ENCODE data around the gene LAD1.

Gene LAD1

DNA sequence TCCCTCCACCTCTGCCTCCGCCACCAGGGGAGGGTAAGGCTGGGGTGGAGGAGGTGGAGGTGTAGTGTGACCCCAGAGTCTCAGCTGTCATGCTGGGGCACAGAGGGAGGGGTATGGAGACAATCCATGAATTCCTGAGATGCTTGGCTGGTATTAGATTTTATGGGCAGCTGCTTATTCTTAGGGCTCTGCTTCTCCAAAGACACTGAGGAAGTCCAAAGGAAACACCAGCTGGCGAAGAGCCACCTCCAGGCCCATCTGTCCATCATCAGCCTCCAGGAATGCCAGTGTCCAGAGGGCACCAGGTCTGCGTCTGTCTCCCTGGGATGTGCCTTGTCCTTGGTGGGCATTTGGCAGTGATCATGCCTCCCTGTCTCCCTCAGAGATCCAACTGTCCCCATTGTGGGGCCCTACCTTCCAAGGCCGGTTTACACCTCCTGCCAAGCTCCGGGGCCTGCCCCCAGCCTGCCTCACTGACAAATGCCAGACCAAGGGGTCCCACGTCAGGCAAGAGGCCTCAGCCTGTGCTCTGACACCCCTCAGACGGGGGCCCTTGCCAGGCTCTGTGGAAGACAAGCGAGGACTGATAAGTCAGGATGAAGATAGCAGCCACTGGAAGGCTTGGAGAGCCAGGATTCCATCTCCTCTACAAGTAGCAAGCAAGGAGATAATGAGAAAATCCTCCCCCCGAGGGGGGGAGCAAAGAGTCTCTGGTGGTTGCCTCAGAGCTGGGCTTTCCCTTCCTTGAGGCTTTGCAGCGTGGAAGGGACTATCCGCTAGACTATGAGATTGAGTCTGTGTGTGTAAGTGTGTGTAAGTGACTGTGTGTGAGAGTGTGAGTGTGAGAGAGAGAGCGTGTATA lies 20.9 kb upstream of the LAD1 start:
- H3K9ac ChIP-seq (ENCODE audit: low read depth in 1 of 2, low read length in 2 of 2), result no peak overlapping the region
- no peaks in the 10 kb centered on the region for H3K4me1 ChIP-seq (ENCODE audit: control insufficient read depth in 2 of 2, insufficient read depth in 2 of 2, low read length in 2 of 2)
- H3K27me3 ChIP-seq (ENCODE audit: control insufficient read depth in 2 of 2, insufficient read depth in 2 of 2, low read length in 2 of 2), result no peaks in the 10 kb centered on the region
- H3K4me3 ChIP-seq (ENCODE audit: low read length in 2 of 2), result no peak overlapping the region
- no peaks in the 10 kb centered on the region for H3K36me3 ChIP-seq (ENCODE audit: control insufficient read depth in 2 of 2, insufficient read depth in 2 of 2, low read length in 2 of 2)
- no peaks in the 10 kb centered on the region for H3K9me3 ChIP-seq (ENCODE audit: control insufficient read depth in 2 of 2, low read length in 2 of 2)
- no peak overlapping the region for H3K27ac ChIP-seq (ENCODE audit: low read depth in 2 of 2, low read length in 2 of 2)

DNA sequence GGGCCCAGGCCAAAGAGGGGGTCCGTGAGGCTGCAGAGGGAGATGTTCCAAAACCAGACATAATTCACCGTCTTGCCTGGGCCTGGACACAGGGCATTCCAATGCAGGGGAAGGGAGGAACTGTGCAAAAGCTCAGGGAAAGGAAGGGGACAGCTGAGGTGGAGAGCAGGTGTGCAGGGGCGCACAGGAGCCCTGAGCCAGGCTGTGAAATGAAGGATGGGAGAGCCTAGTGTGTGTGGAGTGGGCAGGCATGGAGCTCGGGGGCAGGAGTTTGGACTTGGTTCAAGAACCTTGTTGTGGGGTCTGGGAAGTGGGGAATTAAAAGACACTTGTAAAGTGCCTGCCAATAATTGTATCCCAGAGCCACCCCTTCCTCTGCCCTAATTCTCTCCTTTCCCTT lies 20.1 kb upstream of the LAD1 start:
- H3K27ac ChIP-seq (ENCODE audit: low read depth in 2 of 2, low read length in 2 of 2), result no peak overlapping the region
- H3K9me3 ChIP-seq (ENCODE audit: control insufficient read depth in 2 of 2, low read length in 2 of 2), result no peaks in the 10 kb centered on the region
- no peak overlapping the region for H3K4me3 ChIP-seq (ENCODE audit: low read length in 2 of 2)
- H3K36me3 ChIP-seq (ENCODE audit: control insufficient read depth in 2 of 2, insufficient read depth in 2 of 2, low read length in 2 of 2), result no peaks in the 10 kb centered on the region
- H3K9ac ChIP-seq (ENCODE audit: low read depth in 1 of 2, low read length in 2 of 2), result no peak overlapping the region
- H3K4me1 ChIP-seq (ENCODE audit: control insufficient read depth in 2 of 2, insufficient read depth in 2 of 2, low read length in 2 of 2), result no peaks in the 10 kb centered on the region
- no peaks in the 10 kb centered on the region for H3K27me3 ChIP-seq (ENCODE audit: control insufficient read depth in 2 of 2, insufficient read depth in 2 of 2, low read length in 2 of 2)

- Histone ChIP-seq H3K27ac (ENCODE audit: low read depth in 2 of 2, low read length in 2 of 2) (no peak overlapping the region), H3K27me3 (ENCODE audit: control insufficient read depth in 2 of 2, insufficient read depth in 2 of 2, low read length in 2 of 2) (no peaks in the 10 kb centered on the region), H3K9ac (ENCODE audit: low read depth in 1 of 2, low read length in 2 of 2) (no peak overlapping the region), H3K36me3 (ENCODE audit: control insufficient read depth in 2 of 2, insufficient read depth in 2 of 2, low read length in 2 of 2) (no peaks in the 10 kb centered on the region), H3K4me3 (ENCODE audit: low read length in 2 of 2) (no peak overlapping the region), H3K9me3 (ENCODE audit: control insufficient read depth in 2 of 2, low read length in 2 of 2) (no peaks in the 10 kb centered on the region), H3K4me1 (ENCODE audit: control insufficient read depth in 2 of 2, insufficient read depth in 2 of 2, low read length in 2 of 2) (no peaks in the 10 kb centered on the region)
Observed at GRCh38 chr1:201418461-201418860, 19.3 kb upstream of the LAD1 start.

- no peak overlapping the region for H3K27ac ChIP-seq (ENCODE audit: low read depth in 2 of 2, low read length in 2 of 2)
- H3K9ac ChIP-seq (ENCODE audit: low read depth in 1 of 2, low read length in 2 of 2), result no peak overlapping the region
- H3K4me3 ChIP-seq (ENCODE audit: low read length in 2 of 2), result no peak overlapping the region
- H3K9me3 ChIP-seq (ENCODE audit: control insufficient read depth in 2 of 2, low read length in 2 of 2), result no peaks in the 10 kb centered on the region
- H3K27me3 ChIP-seq (ENCODE audit: control insufficient read depth in 2 of 2, insufficient read depth in 2 of 2, low read length in 2 of 2), result no peaks in the 10 kb centered on the region
- H3K36me3 ChIP-seq (ENCODE audit: control insufficient read depth in 2 of 2, insufficient read depth in 2 of 2, low read length in 2 of 2), result no peaks in the 10 kb centered on the region
- no peaks in the 10 kb centered on the region for H3K4me1 ChIP-seq (ENCODE audit: control insufficient read depth in 2 of 2, insufficient read depth in 2 of 2, low read length in 2 of 2)
Observed at GRCh38 chr1:201414051-201414738, 15.1 kb upstream of the LAD1 start.

GRCh38 chr1:201411292-201411691 lies 12.2 kb upstream of the LAD1 start:
- Histone ChIP-seq H3K36me3 (ENCODE audit: control insufficient read depth in 2 of 2, insufficient read depth in 2 of 2, low read length in 2 of 2) (no peaks in the 10 kb centered on the region), H3K9me3 (ENCODE audit: control insufficient read depth in 2 of 2, low read length in 2 of 2) (no peaks in the 10 kb centered on the region), H3K27me3 (ENCODE audit: control insufficient read depth in 2 of 2, insufficient read depth in 2 of 2, low read length in 2 of 2) (no peaks in the 10 kb centered on the region), H3K4me1 (ENCODE audit: control insufficient read depth in 2 of 2, insufficient read depth in 2 of 2, low read length in 2 of 2) (peaks cover 12 to 17% of the 10 kb centered on the region in 2 donors), H3K9ac (ENCODE audit: low read depth in 1 of 2, low read length in 2 of 2) (no peak overlapping the region), H3K27ac (ENCODE audit: low read depth in 2 of 2, low read length in 2 of 2) (no peak overlapping the region), H3K4me3 (ENCODE audit: low read length in 2 of 2) (no peak overlapping the region)

GRCh38 chr1:201409440-201409839 lies 10.3 kb upstream of the LAD1 start:
- peaks cover 30 to 34% of the 10 kb centered on the region in 2 donors for H3K4me1 ChIP-seq (ENCODE audit: control insufficient read depth in 2 of 2, insufficient read depth in 2 of 2, low read length in 2 of 2)

DNA sequence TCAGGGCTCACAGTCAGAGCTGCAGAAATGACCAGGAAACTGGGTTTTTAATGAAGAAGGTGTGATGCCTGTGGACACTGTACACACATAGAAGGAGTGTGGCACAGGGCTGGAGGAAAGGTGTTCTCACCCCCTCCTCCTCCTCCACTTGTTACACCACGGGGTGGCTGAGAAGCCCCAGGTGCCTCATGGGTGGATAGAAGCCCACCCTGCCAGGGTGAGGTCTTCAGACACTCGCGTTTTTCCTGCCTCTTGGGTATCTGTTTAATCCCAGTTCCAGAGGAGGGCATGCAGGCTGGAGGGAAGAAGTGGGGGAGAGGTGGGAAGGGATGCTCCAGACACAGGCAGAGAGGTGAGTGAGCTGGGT lies 9.7 kb upstream of the LAD1 start:
- H3K9me3 ChIP-seq (ENCODE audit: control insufficient read depth in 2 of 2, low read length in 2 of 2), result no peaks in the 10 kb centered on the region
- no peaks in the 10 kb centered on the region for H3K36me3 ChIP-seq (ENCODE audit: control insufficient read depth in 2 of 2, insufficient read depth in 2 of 2, low read length in 2 of 2)

More at GRCh38 chr1:201409440-201409839, 10.3 kb upstream of the LAD1 start:
- no peaks in the 10 kb centered on the region for H3K27me3 ChIP-seq (ENCODE audit: control insufficient read depth in 2 of 2, insufficient read depth in 2 of 2, low read length in 2 of 2)
- no peaks in the 10 kb centered on the region for H3K36me3 ChIP-seq (ENCODE audit: control insufficient read depth in 2 of 2, insufficient read depth in 2 of 2, low read length in 2 of 2)
- no peak overlapping the region for H3K27ac ChIP-seq (ENCODE audit: low read depth in 2 of 2, low read length in 2 of 2)
- H3K4me3 ChIP-seq (ENCODE audit: low read length in 2 of 2), result no peak overlapping the region
- no peak overlapping the region for H3K9ac ChIP-seq (ENCODE audit: low read depth in 1 of 2, low read length in 2 of 2)
- H3K9me3 ChIP-seq (ENCODE audit: control insufficient read depth in 2 of 2, low read length in 2 of 2), result no peaks in the 10 kb centered on the region

GRCh38 chr1:201408176-201408833 lies 9.2 kb upstream of the LAD1 start:
- H3K4me3 ChIP-seq (ENCODE audit: low read length in 2 of 2), result no peak overlapping the region
- H3K27ac ChIP-seq (ENCODE audit: low read depth in 2 of 2, low read length in 2 of 2), result no peak overlapping the region
- H3K36me3 ChIP-seq (ENCODE audit: control insufficient read depth in 2 of 2, insufficient read depth in 2 of 2, low read length in 2 of 2), result no peaks in the 10 kb centered on the region
- no peaks in the 10 kb centered on the region for H3K9me3 ChIP-seq (ENCODE audit: control insufficient read depth in 2 of 2, low read length in 2 of 2)
- H3K4me1 ChIP-seq (ENCODE audit: control insufficient read depth in 2 of 2, insufficient read depth in 2 of 2, low read length in 2 of 2), result peaks cover 40 to 45% of the 10 kb centered on the region in 2 donors
- no peaks in the 10 kb centered on the region for H3K27me3 ChIP-seq (ENCODE audit: control insufficient read depth in 2 of 2, insufficient read depth in 2 of 2, low read length in 2 of 2)
- H3K9ac ChIP-seq (ENCODE audit: low read depth in 1 of 2, low read length in 2 of 2), result no peak overlapping the region

More for the DNA sequence above, 9.7 kb upstream of the LAD1 start:
- no peak overlapping the region for H3K27ac ChIP-seq (ENCODE audit: low read depth in 2 of 2, low read length in 2 of 2)
- H3K4me3 ChIP-seq (ENCODE audit: low read length in 2 of 2), result no peak overlapping the region
- H3K27me3 ChIP-seq (ENCODE audit: control insufficient read depth in 2 of 2, insufficient read depth in 2 of 2, low read length in 2 of 2), result no peaks in the 10 kb centered on the region
- H3K9ac ChIP-seq (ENCODE audit: low read depth in 1 of 2, low read length in 2 of 2), result no peak overlapping the region
- peaks cover 36 to 40% of the 10 kb centered on the region in 2 donors for H3K4me1 ChIP-seq (ENCODE audit: control insufficient read depth in 2 of 2, insufficient read depth in 2 of 2, low read length in 2 of 2)

- Histone ChIP-seq H3K27ac (ENCODE audit: low read depth in 2 of 2, low read length in 2 of 2) (peak overlapping the region; percentile 93), H3K4me3 (ENCODE audit: low read length in 2 of 2) (peak overlapping the region in 1 of 2 donors; percentile 3), H3K9me3 (ENCODE audit: control insufficient read depth in 2 of 2, low read length in 2 of 2) (no peaks in the 10 kb centered on the region), H3K36me3 (ENCODE audit: control insufficient read depth in 2 of 2, insufficient read depth in 2 of 2, low read length in 2 of 2) (no peaks in the 10 kb centered on the region), H3K4me1 (ENCODE audit: control insufficient read depth in 2 of 2, insufficient read depth in 2 of 2, low read length in 2 of 2) (peaks cover 40 to 46% of the 10 kb centered on the region in 2 donors), H3K9ac (ENCODE audit: low read depth in 1 of 2, low read length in 2 of 2) (peak overlapping the region in 1 of 2 donors; percentile 20), H3K27me3 (ENCODE audit: control insufficient read depth in 2 of 2, insufficient read depth in 2 of 2, low read length in 2 of 2) (no peaks in the 10 kb centered on the region)
Observed at GRCh38 chr1:201406831-201407406, 7.8 kb upstream of the LAD1 start.

GRCh38 chr1:201405484-201405831 lies 6.3 kb upstream of the LAD1 start:
- Histone ChIP-seq H3K9ac (ENCODE audit: low read depth in 1 of 2, low read length in 2 of 2) (peak overlapping the region; percentile 65 to 69), H3K9me3 (ENCODE audit: control insufficient read depth in 2 of 2, low read length in 2 of 2) (no peaks in the 10 kb centered on the region), H3K4me3 (ENCODE audit: low read length in 2 of 2) (peak overlapping the region; percentile 48 to 50), H3K4me1 (ENCODE audit: control insufficient read depth in 2 of 2, insufficient read depth in 2 of 2, low read length in 2 of 2) (peaks cover 43 to 52% of the 10 kb centered on the region in 2 donors), H3K36me3 (ENCODE audit: control insufficient read depth in 2 of 2, insufficient read depth in 2 of 2, low read length in 2 of 2) (no peaks in the 10 kb centered on the region), H3K27me3 (ENCODE audit: control insufficient read depth in 2 of 2, insufficient read depth in 2 of 2, low read length in 2 of 2) (no peaks in the 10 kb centered on the region), H3K27ac (ENCODE audit: low read depth in 2 of 2, low read length in 2 of 2) (peak overlapping the region; percentile 93)
